Neural cell (in vitro differentiated cells): Measurements from ENCODE around the gene TRIM8. TPM values are rescaled to one million over a fixed set of nuclear protein-coding genes. Genes with fewer than 3 reads are reported as not detected.
A peak's percentile ranks its signal among the peaks of the same experiment; 100 is the strongest.

Experiments
- H2AFZ ChIP-seq: fragments of 200-600, 300-800 bp; sonication (generic), shearing (Covaris generic); 2 replicates; pipeline ENCODE4 v1.6.0; 2014; ENCODE audit warnings: low read depth, mild to moderate bottlenecking, antibody characterized with exemption, low read length, moderate library complexity
- H3F3A ChIP-seq: fragments of 200-600 bp; shearing (Covaris generic); 2 replicates; pipeline ENCODE4 v1.6.1; 2016; ENCODE audit warnings: mild to moderate bottlenecking, moderate library complexity, mixed read lengths, antibody characterized with exemption, low read length; ENCODE audit not compliant: insufficient read depth, poor library complexity, severe bottlenecking
- H3K27ac ChIP-seq: fragments of 200-600, 300-800 bp; sonication (generic), shearing (Covaris generic); 2 replicates; pipeline ENCODE4 v1.5.1; 2014; ENCODE audit warnings: mild to moderate bottlenecking, low read length, moderate library complexity
- H3K27me3 ChIP-seq: fragments of 300-800, 200-600 bp; sonication (generic), shearing (Covaris generic); 2 replicates; pipeline ENCODE4 v1.6.0; 2014; ENCODE audit warnings: mild to moderate bottlenecking, low read depth, low read length, moderate library complexity; ENCODE audit not compliant: insufficient read depth
- H3K36me3 ChIP-seq: fragments of 300-800, 200-600 bp; sonication (generic), shearing (Covaris generic); 2 replicates; pipeline ENCODE4 v1.5.1; 2014; ENCODE audit warnings: mild to moderate bottlenecking, antibody characterized with exemption, low read length, moderate library complexity; ENCODE audit not compliant: insufficient read depth
- H3K4me2 ChIP-seq: fragments of 300-800, 200-600 bp; sonication (generic), shearing (Covaris generic); 2 replicates; pipeline ENCODE4 v1.6.0; 2014; ENCODE audit warnings: mild to moderate bottlenecking, low read length
- H3K4me3 ChIP-seq: fragments of 300-800, 200-600 bp; sonication (generic), shearing (Covaris generic); 2 replicates; pipeline ENCODE4 v1.5.1; 2014; ENCODE audit warnings: mild to moderate bottlenecking, low read length, moderate library complexity
- H3K79me2 ChIP-seq: fragments of 200-600 bp; shearing (Covaris generic); replicated peaks from 2 replicates; pipeline ENCODE4 v1.6.0; 2014; ENCODE audit warnings: mild to moderate bottlenecking, low read length, moderate library complexity; ENCODE audit not compliant: insufficient read depth
- H3K9ac ChIP-seq: fragments of 300-800, 200-600 bp; sonication (generic), shearing (Covaris generic); 2 replicates; pipeline ENCODE4 v1.6.1; 2016; ENCODE audit warnings: mild to moderate bottlenecking, low read length, mixed read lengths
- H3K9me2 ChIP-seq: fragments of 200-600 bp; shearing (Covaris generic); 2 replicates; pipeline ENCODE4 v1.6.1; 2016; ENCODE audit warnings: mild to moderate bottlenecking, low read length, mixed read lengths; ENCODE audit not compliant: insufficient read depth
- H3K9me3 ChIP-seq: fragments of 200-600, 300-800 bp; sonication (generic), shearing (Covaris generic); 2 replicates; pipeline ENCODE4 v1.6.1; 2016; ENCODE audit warnings: mild to moderate bottlenecking, mixed run types, low read length, moderate library complexity, mixed read lengths
- H4K20me1 ChIP-seq: fragments of 200-600 bp; shearing (Covaris generic); 2 replicates; pipeline ENCODE4 v1.6.1; 2016; ENCODE audit warnings: mild to moderate bottlenecking, mixed run types; ENCODE audit not compliant: insufficient read depth
- EP300 ChIP-seq: fragments of 450-650 bp; conservative IDR thresholded peaks from 2 replicates; pipeline ENCODE4 v1.6.1; 2014; ENCODE audit warnings: antibody characterized with exemption, mild to moderate bottlenecking, moderate library complexity; ENCODE audit not compliant: poor library complexity, severe bottlenecking
- EZH2 ChIP-seq: fragments of 200-600, 300-800 bp; shearing (Covaris generic), sonication (generic); IDR thresholded peaks from 2 replicates; pipeline ENCODE4 v1.6.1; 2014; ENCODE audit warnings: antibody characterized with exemption, low read length, borderline replicate concordance, mild to moderate bottlenecking; ENCODE audit not compliant: insufficient read depth, poor library complexity, severe bottlenecking
- RAD21 ChIP-seq: fragments of 450-650 bp; conservative IDR thresholded peaks from 2 replicates; pipeline ENCODE4 v1.6.1; 2014; ENCODE audit warnings: antibody characterized with exemption, mild to moderate bottlenecking, moderate library complexity
- SMC3 ChIP-seq: fragments of 450-650 bp; conservative IDR thresholded peaks from 2 replicates; pipeline ENCODE4 v1.6.1; 2014; ENCODE audit warnings: antibody characterized with exemption, mild to moderate bottlenecking, moderate library complexity; ENCODE audit not compliant: poor library complexity
- TAF1 ChIP-seq: IDR thresholded peaks from 2 replicates; pipeline ENCODE4 v1.6.1; 2012; ENCODE audit warnings: low read depth
- polyA plus RNA-seq: library from polyadenylated mRNA; depleted of rRNA; stranded (reverse); fragments of >200 nt; gene quantifications from 2 replicates; pipeline ENCODE4 v1.2.3, GENCODE V29; 2014
- TF ChIP-seq, protein P1 (sequence below): IDR thresholded peaks from 2 replicates; pipeline ENCODE4 v1.6.1; 2012; ENCODE audit warnings: borderline replicate concordance
- TF ChIP-seq, protein P2 (sequence below): fragments of 450-650 bp; IDR thresholded peaks from 2 replicates; pipeline ENCODE4 v1.5.1; 2014; ENCODE audit warnings: antibody characterized with exemption, mild to moderate bottlenecking, moderate library complexity; ENCODE audit not compliant: poor library complexity, severe bottlenecking

Gene TRIM8
- polyA plus RNA-seq, 1 donor from 2014 or later = 47.5 TPM

DNA sequence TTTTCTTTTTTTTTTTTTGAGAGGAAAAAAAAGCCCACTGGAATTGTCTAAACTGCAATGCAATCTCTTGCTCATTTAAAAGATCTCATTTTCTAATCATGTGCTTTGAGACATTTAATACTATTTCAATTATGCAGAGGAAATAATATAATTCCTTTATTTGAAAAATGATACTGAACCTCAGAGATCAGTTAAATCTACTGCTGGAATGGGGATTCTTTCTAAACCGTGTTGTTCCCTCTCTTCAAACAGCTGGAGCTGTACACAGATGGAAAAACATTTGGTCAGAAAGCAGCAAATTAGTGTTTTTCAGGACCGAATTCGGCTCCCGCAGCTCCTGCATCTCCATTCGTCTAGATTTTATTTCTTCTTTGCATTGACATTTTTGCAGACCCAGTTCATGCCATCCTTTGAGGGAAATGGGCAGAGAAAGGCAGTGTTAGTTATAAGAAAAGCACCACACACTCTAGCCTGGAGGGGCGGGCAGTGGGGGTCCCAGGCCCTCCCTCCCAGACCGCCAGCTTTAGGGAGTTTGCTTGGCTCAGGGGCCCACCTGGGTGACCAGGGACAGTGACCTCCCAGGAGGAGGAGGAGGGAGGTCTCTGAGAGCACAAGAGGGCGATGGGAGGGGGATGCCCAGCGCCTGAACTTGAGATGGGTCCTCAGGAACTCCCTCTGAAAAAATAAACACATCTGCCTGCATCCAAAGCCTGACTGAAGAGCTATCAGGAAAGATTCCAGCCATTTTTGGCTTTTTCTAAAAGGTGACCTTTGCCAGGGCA is 32.4 kb downstream of the TRIM8 start:
- peak overlapping the region; percentile 30 for H3K4me2 ChIP-seq
- peak overlapping the region; percentile 61 for H3K4me3 ChIP-seq
- H3F3A ChIP-seq = peaks cover 5% of the 10 kb centered on the region
- H3K27me3 ChIP-seq = no peaks in the 10 kb centered on the region
- H3K27ac ChIP-seq = peak overlapping the region; percentile 95
- H3K79me2 ChIP-seq = no peaks in the 10 kb centered on the region
- no peaks in the 10 kb centered on the region for H3K9me2 ChIP-seq
- H3K9ac ChIP-seq = peak overlapping the region; percentile 76
- TF ChIP-seq EZH2 (no peak), SMC3 (no peak)
- H4K20me1 ChIP-seq = no peaks in the 10 kb centered on the region
- no peaks in the 10 kb centered on the region for H3K9me3 ChIP-seq
- H3K36me3 ChIP-seq = peaks cover 5% of the 10 kb centered on the region
- H2AFZ ChIP-seq = no peak overlapping the region

GRCh38 chr10:102677331-102678067 is 33.2 kb downstream of the TRIM8 start:
- H3K36me3 ChIP-seq = peaks cover 5% of the 10 kb centered on the region
- H3K9me3 ChIP-seq = no peaks in the 10 kb centered on the region
- H3K79me2 ChIP-seq = no peaks in the 10 kb centered on the region
- H3K27ac ChIP-seq = peak overlapping the region; percentile 14
- H3K4me2 ChIP-seq = no peak overlapping the region
- no peaks in the 10 kb centered on the region for H3K27me3 ChIP-seq
- no peaks in the 10 kb centered on the region for H3K9me2 ChIP-seq
- TF ChIP-seq, protein P1, sequence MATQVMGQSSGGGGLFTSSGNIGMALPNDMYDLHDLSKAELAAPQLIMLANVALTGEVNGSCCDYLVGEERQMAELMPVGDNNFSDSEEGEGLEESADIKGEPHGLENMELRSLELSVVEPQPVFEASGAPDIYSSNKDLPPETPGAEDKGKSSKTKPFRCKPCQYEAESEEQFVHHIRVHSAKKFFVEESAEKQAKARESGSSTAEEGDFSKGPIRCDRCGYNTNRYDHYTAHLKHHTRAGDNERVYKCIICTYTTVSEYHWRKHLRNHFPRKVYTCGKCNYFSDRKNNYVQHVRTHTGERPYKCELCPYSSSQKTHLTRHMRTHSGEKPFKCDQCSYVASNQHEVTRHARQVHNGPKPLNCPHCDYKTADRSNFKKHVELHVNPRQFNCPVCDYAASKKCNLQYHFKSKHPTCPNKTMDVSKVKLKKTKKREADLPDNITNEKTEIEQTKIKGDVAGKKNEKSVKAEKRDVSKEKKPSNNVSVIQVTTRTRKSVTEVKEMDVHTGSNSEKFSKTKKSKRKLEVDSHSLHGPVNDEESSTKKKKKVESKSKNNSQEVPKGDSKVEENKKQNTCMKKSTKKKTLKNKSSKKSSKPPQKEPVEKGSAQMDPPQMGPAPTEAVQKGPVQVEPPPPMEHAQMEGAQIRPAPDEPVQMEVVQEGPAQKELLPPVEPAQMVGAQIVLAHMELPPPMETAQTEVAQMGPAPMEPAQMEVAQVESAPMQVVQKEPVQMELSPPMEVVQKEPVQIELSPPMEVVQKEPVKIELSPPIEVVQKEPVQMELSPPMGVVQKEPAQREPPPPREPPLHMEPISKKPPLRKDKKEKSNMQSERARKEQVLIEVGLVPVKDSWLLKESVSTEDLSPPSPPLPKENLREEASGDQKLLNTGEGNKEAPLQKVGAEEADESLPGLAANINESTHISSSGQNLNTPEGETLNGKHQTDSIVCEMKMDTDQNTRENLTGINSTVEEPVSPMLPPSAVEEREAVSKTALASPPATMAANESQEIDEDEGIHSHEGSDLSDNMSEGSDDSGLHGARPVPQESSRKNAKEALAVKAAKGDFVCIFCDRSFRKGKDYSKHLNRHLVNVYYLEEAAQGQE = no peak
- TF ChIP-seq, protein P2, sequence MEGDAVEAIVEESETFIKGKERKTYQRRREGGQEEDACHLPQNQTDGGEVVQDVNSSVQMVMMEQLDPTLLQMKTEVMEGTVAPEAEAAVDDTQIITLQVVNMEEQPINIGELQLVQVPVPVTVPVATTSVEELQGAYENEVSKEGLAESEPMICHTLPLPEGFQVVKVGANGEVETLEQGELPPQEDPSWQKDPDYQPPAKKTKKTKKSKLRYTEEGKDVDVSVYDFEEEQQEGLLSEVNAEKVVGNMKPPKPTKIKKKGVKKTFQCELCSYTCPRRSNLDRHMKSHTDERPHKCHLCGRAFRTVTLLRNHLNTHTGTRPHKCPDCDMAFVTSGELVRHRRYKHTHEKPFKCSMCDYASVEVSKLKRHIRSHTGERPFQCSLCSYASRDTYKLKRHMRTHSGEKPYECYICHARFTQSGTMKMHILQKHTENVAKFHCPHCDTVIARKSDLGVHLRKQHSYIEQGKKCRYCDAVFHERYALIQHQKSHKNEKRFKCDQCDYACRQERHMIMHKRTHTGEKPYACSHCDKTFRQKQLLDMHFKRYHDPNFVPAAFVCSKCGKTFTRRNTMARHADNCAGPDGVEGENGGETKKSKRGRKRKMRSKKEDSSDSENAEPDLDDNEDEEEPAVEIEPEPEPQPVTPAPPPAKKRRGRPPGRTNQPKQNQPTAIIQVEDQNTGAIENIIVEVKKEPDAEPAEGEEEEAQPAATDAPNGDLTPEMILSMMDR = no peak
- TF ChIP-seq SMC3 = no peak
- TF ChIP-seq EZH2 = no peak
- peaks cover 5% of the 10 kb centered on the region for H3F3A ChIP-seq
- no peak overlapping the region for H3K4me3 ChIP-seq
- H2AFZ ChIP-seq = no peak overlapping the region
- H3K9ac ChIP-seq = peak overlapping the region; percentile 76
- no peaks in the 10 kb centered on the region for H4K20me1 ChIP-seq

DNA sequence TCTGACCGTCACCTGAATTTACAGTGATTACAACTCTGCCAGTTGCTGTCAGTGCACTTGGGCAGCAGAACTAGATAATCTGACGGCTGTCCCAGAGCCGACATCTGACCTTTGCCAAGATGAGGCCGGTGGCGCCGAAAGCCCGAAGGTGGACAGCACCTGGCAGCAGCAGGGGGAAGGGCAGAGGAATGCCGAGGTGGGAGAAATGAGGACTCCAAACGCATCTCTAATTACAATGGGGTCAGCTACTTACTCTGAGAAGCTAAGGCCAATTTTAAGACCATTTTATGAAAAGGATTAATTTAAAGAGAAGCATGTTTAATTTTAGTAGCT is 33.8 kb downstream of the TRIM8 start:
- no peaks in the 10 kb centered on the region for H3K27me3 ChIP-seq
- no peak overlapping the region for H3K4me2 ChIP-seq
- no peak overlapping the region for H3K27ac ChIP-seq
- H3K79me2 ChIP-seq = no peaks in the 10 kb centered on the region
- peaks cover 5% of the 10 kb centered on the region for H3F3A ChIP-seq
- no peak overlapping the region for H3K4me3 ChIP-seq
- H3K36me3 ChIP-seq = peaks cover 5% of the 10 kb centered on the region
- no peaks in the 10 kb centered on the region for H3K9me2 ChIP-seq
- TF ChIP-seq TAF1 = no peak
- TF ChIP-seq RAD21 = no peak
- TF ChIP-seq EP300 = no peak
- TF ChIP-seq EZH2 = no peak
- no peaks in the 10 kb centered on the region for H4K20me1 ChIP-seq
- H2AFZ ChIP-seq = no peak overlapping the region
- no peak overlapping the region for H3K9ac ChIP-seq
- no peaks in the 10 kb centered on the region for H3K9me3 ChIP-seq
